Colon (tissue), 2 donors: ENCODE data around the gene LITAFD.
"Not testable (repeated sequence)": the region's sequence is repeated elsewhere in the genome, so short reads cannot be mapped to it uniquely, and the experiment has no call there.

Source experiments
- FAIRE-seq: peaks from 2 replicates; lab custom pipeline; 2012; peaks lifted over from hg19 to GRCh38; lab: Jason Lieb, UNC
- donor health status: control.
- donor health status: control.

LITAFD gene

GRCh38 chr16:8882041-8882617 lies at the start of gene LITAFD:
TSS of gene LITAFD (plus strand) at chr16:8882351. CDS start at chr16:8884356, 2,005 bp downstream.
- FAIRE-seq = no peak

DNA sequence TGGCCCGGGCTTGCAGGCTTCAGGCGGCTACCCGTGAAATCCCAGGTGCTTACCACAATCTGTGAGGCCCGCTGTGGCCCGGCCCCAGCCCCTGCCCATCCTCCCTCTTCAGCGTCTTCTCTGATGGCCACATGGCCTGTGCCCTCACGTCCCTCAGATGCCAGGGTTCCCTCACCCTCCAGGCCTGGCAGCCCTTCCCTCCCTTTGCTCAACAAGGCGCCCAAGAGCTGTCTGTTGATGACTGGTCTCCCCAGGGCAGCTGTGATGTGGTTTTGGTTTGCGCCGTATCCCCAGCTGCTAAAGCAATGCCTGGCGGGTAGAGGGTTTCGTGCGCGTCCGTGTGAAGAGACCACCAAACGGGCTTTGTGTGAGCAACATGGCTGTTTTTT lies 49.4 kb upstream of the LITAFD start:
- no peak for FAIRE-seq

DNA sequence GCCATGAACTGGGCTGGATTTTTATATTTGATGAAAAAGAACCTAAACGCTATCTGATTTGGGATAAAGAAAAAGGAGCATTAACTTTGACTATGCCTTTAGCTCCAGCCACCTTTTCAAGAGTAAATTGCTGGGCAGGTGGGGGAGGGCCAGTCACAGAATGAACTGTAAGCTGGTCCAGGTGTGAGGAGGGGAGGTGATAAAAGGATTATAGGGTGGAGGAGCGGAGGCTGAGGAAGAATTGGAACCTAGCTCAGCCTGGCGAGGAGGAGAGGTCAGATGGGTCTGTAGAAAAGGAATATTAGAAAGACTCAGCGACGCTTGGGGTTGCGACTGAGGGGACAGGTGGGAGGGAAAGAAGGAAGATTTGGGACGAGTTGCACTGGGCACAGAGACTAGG lies 45.4 kb upstream of the LITAFD start:
- FAIRE-seq = not testable (repeated sequence)

- FAIRE-seq = not testable (repeated sequence)
Measured at GRCh38 chr16:8837594-8837993, 44.6 kb upstream of the LITAFD start.

DNA sequence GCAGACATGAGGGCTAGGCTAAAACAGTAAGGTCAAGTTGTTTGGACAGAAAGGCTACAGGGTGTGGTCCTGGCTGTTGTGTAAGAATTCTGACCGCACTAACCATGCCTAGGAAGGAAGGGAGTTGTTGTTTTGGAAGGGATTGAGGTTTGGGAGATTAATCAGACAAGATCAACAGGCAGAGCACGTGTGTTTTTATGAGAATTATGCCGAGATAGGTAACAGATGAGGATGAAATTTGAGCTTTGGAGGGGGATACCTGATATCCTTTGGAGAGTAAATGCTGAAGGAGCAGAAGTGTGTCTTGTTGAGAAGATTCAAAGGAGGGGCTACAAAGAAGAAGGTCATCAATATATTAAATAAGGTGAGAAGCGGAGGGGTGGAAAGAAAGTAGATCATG lies 40.1 kb upstream of the LITAFD start:
- not testable (repeated sequence) for FAIRE-seq

GRCh38 chr16:8843296-8843695 lies 38.9 kb upstream of the LITAFD start:
- FAIRE-seq = not testable (repeated sequence)

DNA sequence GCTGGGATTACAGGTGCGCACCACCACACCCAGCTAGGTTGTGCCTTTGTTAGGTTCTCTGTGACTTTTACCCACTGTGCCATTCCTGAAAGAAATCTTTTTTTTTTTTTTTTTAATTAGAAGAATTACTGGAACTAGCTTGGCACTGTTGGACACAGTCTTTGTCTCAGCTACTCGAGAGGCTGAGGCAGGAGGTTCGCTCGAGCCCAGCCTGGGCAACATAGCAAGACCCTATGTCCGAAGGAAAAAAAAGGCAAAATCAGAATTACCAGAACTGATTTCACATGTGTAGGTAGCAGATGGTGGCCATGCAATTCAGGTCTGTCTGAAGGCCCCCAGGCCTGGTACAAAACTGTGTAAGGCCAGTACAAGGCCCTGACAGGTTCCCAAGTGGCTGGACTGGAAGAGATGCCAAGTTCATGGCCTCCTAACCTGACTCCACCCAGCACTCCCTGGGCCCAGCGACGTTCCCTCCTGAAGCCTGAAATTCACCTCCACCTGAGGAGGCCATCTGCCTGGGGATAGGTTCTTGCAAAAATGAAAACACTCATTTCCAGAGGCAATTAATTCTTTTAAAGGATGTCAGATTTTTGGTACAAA lies 36.4 kb upstream of the LITAFD start:
- FAIRE-seq = no peak

- no peak for FAIRE-seq
Measured at GRCh38 chr16:8846401-8846932, 35.7 kb upstream of the LITAFD start.

- FAIRE-seq = no peak
Measured at GRCh38 chr16:8847145-8847544, 35.0 kb upstream of the LITAFD start.

- FAIRE-seq = no peak
Measured at GRCh38 chr16:8847623-8848022, 34.5 kb upstream of the LITAFD start.

- FAIRE-seq = no peak
Measured at GRCh38 chr16:8848231-8848938, 33.8 kb upstream of the LITAFD start.

DNA sequence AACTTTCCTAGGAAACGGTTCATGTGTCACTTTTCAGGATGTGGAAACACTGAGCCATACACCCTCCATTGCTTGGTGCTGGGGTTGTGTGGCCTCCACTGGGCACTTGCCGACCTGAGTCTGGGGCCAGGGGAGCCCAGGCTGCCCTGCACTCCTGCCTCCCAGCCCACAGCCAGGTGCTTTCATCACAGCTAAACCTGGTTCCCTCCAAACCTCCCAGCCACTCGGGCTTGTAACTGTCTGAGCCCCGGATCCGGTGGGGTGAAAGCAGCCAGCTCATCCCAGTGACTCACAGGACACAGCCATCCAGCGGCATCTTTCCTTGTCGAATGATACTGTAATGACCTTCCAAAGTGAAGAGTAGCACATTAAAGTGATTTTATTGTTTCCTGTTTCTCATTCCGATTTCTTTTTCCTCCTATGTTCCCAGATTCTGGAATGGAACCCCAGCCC lies 33.2 kb upstream of the LITAFD start:
- no peak for FAIRE-seq

DNA sequence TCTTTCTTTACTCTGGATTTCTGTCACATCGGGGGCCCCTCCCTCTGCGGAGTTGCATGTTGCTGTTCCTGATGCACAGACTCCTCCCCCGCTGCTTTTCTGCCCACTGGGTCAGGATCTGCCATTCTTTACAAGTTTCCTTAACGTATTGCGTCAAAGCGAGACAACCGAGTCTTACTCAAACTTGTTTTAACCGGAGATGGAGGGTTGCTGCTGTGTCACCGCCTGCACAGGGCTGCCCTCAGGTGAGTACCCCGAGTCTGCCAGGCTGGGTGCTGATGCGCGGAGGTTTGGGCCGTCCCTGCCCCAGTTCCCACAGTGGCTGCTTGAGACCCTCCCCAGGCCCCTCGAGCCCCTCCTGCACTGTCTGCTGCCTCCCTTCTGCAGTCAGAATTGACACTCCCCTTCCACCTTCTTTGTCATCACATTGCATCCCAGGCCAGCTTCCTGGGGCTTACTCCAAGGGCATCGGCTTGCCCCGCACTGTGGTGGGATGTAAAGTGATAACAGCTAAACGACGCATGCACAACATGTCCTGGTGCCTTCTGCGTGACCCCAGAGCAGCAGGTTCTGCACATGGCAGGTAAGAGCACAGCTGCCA lies 32.6 kb upstream of the LITAFD start:
- FAIRE-seq = no peak

DNA sequence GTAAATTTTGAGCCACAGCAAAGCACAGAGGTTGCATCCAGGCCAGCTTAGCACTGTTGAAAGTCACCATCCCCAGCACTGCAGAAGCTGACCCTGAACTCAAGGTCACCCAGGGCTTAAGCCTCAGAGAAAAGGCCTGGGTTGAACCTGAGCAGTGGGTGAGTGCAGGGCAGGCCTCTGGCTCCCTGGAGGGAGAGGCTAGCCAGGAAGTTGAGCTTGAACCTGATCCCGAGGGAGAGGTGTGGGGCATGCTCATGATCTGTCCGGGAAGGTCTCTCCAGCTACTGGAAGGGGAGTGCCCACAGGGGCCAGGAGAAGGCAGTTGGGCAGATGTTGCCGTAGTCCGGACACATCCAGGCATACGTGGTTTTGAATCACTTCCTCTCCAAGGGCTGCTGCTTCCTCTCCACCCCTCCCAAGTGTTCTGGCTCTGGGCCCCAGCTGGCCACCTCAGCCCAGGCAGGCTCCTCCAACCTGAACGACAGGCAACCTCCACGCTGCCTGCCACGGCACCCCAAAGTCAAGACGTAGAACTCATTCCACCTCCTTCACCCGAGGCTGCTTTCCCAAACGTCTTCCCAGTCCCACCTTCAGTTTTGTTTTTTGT lies 31.8 kb upstream of the LITAFD start:
- FAIRE-seq = no peak

DNA sequence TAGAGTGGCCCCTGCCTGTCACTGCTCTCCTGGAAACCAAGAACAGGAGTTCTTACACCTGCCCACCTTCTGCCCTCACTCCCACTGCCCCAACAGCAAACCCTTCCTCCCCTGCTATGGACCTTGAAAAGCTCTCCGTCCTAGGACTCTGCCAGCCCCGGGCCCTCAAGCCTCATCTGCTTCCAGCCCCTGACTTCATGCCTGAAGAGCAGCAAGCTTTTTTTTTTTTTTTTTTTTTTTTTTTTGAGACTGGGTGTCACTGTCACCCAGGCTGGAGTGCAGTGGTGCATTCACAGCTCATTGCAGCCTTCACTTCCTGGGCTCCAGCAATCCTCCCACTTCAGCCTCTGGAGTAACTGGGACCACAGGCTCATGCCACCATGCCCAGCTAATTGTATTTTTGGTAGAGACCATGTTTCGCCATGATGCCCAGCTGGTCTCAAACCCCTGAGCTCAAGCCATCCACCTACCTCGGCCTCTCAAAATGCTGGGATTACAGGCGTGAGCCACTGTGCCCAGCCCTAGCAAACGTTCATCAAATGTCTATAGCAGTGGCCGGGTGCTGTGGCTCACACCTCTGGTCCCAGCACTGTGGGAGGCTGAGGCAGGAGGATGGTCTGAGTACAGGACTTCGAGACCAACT lies 30.3 kb upstream of the LITAFD start:
- FAIRE-seq = no peak

DNA sequence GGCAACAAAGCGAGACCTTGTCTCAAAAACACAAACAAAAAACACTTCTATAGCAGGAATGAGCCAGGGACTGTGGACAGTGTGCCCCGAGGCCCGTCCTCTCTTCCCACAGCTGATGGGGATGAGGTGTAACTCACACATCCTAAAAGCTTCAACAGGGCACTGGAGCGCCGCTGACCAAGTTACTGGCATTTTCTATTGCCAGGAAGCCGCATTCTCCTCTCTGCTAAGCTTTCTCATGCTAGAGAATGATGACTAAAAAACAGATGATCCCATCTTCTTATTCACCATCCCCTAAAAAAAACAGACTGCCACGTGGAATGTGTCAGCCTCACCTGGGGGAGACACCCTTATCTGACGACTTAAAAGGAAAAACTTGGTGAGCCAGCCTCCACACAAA lies 29.6 kb upstream of the LITAFD start:
- FAIRE-seq = no peak

GRCh38 chr16:8853150-8853549 lies 29.0 kb upstream of the LITAFD start:
- FAIRE-seq = no peak

- FAIRE-seq = no peak
Measured at GRCh38 chr16:8853611-8854010, 28.5 kb upstream of the LITAFD start.

- no peak for FAIRE-seq
Measured at GRCh38 chr16:8854298-8854948, 27.7 kb upstream of the LITAFD start.

- FAIRE-seq = no peak
Measured at GRCh38 chr16:8855051-8855786, 26.9 kb upstream of the LITAFD start.

- FAIRE-seq = no peak
Measured at GRCh38 chr16:8855972-8856371, 26.2 kb upstream of the LITAFD start.
